Heart left ventricle (tissue), 13 donors: ENCODE results near the gene WTIP.

Source experiments
- POLR2A ChIP-seq, 2 donors: fragments of 450-650 bp; IDR thresholded peaks; one replicate each; pipeline ENCODE4 v1.6.1; 2017; ENCODE audit warnings: antibody characterized with exemption in 2 of 2, mild to moderate bottlenecking in 2 of 2, moderate library complexity in 2 of 2
- TF ChIP-seq, protein P1 (sequence below), 12 donors: fragments of 200-600 bp; sonication (generic) in 4 of 12; IDR thresholded peaks; one replicate each; pipeline versions ENCODE4 v1.5.0 to v1.8.0; 2018 to 2022; ENCODE audit warnings: antibody characterized with exemption in 12 of 12, mild to moderate bottlenecking in 5 of 12
- donor health status: ischemic (EF 13 %, LVEDD 7.1; RV severe dilation, severe dysfunction).
- donor health status: DM: no; HTN: yes; CAD: no.
- donor health status: DM: no; HTN: no; CAD: no.
- donor health status: ischemic (EF 25% LVEDD 6.9; RV normal size, moderate dysfunction).
- donor health status: ischemic (EF 25% LVEDD 5.7; RV mildly dilated, moderate dysfunction).
- donor health status: ischemic (EF 35%, LVEDD 5.7; RV mildly dilated, moderate dysfunction).
- donor health status: nonischemic (EF 11% LVEDD 7.7; RV severe dilation, severe dysfunction).
- donor health status: DM: yes; HTN: yes; CAD: no.
- donor health status: PGD.
- donor health status: ischemic (EF 29% LVEDD 5.4; RV normal size, mild dysfunction).
- donor health status: nonischemic (EF 23%, LVEDD 6.1; RV moderate dilation, normal function).

DNA sequence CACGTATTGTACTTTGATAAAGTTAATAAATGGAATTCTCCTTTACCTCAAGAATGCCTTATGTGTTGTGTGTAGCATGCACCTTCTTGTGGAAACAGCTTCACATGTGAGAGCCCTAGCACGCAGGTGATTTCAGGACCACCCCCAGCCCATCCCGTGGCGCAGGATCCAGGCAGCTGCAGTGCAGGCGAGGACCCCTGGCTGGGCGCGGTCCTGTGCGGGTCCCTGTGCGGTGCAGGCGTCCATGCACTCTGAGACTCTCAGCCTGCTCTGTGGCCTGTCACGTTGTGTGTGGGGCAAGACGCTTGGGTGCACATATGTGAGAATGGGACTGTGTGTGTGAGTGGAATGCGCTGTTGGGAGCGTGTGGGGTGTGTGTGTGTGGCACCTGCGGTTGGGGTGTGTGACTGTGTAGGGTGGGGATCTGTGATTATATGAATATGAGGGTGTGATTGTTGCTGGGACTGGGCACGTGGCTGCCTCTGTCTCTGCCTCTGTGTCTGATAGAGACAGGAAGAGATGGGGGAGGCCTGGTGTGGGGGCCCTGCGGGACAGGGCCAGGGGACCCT, 30.8 kb downstream of the WTIP start:
- TF ChIP-seq, protein P1, sequence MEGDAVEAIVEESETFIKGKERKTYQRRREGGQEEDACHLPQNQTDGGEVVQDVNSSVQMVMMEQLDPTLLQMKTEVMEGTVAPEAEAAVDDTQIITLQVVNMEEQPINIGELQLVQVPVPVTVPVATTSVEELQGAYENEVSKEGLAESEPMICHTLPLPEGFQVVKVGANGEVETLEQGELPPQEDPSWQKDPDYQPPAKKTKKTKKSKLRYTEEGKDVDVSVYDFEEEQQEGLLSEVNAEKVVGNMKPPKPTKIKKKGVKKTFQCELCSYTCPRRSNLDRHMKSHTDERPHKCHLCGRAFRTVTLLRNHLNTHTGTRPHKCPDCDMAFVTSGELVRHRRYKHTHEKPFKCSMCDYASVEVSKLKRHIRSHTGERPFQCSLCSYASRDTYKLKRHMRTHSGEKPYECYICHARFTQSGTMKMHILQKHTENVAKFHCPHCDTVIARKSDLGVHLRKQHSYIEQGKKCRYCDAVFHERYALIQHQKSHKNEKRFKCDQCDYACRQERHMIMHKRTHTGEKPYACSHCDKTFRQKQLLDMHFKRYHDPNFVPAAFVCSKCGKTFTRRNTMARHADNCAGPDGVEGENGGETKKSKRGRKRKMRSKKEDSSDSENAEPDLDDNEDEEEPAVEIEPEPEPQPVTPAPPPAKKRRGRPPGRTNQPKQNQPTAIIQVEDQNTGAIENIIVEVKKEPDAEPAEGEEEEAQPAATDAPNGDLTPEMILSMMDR (IDR thresholded peaks at IDR 0.05) = no peak
- no peak for TF ChIP-seq POLR2A (IDR thresholded peaks at IDR 0.05)
